GM18867 (cell line): ENCODE results near the gene PRND.
"Not testable (repeated sequence)": the region's sequence is repeated elsewhere in the genome, so short reads cannot be mapped to it uniquely, and the experiment has no call there.

Source experiments
- ATAC-seq: cut with Tn5 transposase; IDR thresholded peaks from one replicate; pipeline ENCODE4 v1.9.1; 2021; ENCODE audit warnings: mild to moderate bottlenecking, moderate library complexity; ENCODE audit not compliant: unreplicated experiment

The PRND gene

GRCh38 chr20:4708036-4708435 lies 13.7 kb upstream of the PRND start:
- ATAC-seq: no peak

- ATAC-seq: no peak
Observed at GRCh38 chr20:4708856-4709255, 12.9 kb upstream of the PRND start.

GRCh38 chr20:4709261-4710105 lies 12.2 kb upstream of the PRND start:
- no peak for ATAC-seq

- no peak for ATAC-seq
Observed at GRCh38 chr20:4710106-4710475, 11.6 kb upstream of the PRND start.

GRCh38 chr20:4711511-4711910 lies 10.2 kb upstream of the PRND start:
- ATAC-seq: no peak

GRCh38 chr20:4713401-4713800 lies 8.3 kb upstream of the PRND start:
- no peak for ATAC-seq

- no peak for ATAC-seq
Observed at GRCh38 chr20:4714818-4715217, 6.9 kb upstream of the PRND start.

GRCh38 chr20:4717816-4718570 lies 3.7 kb upstream of the PRND start:
- no peak for ATAC-seq

- no peak for ATAC-seq
Observed at GRCh38 chr20:4719190-4719589, 2.5 kb upstream of the PRND start.

GRCh38 chr20:4720041-4720976 lies 1.4 kb upstream of the PRND start:
- ATAC-seq: peak; percentile 91

GRCh38 chr20:4720977-4721349 lies 746 bp upstream of the PRND start:
- ATAC-seq: no peak

- no peak for ATAC-seq
Observed at GRCh38 chr20:4722571-4722970, 862 bp downstream of the PRND start.

- no peak for ATAC-seq
Observed at GRCh38 chr20:4722993-4723392, 1.3 kb downstream of the PRND start.

GRCh38 chr20:4723553-4723952 lies 1.8 kb downstream of the PRND start:
- not testable (repeated sequence) for ATAC-seq

GRCh38 chr20:4724459-4725262 lies 3.0 kb downstream of the PRND start:
- no peak for ATAC-seq

GRCh38 chr20:4725263-4725550 lies 3.5 kb downstream of the PRND start:
- no peak for ATAC-seq

GRCh38 chr20:4726710-4727397 lies 5.1 kb downstream of the PRND start:
- peak; percentile 63 for ATAC-seq

- ATAC-seq: no peak
Observed at GRCh38 chr20:4728120-4728760, 6.5 kb downstream of the PRND start.

GRCh38 chr20:4729265-4729664 lies 7.6 kb downstream of the PRND start:
- ATAC-seq: no peak

- no peak for ATAC-seq
Observed at GRCh38 chr20:4730780-4731179, 9.1 kb downstream of the PRND start.
